Measurements from ENCODE around the gene ADAMTS18.

The ADAMTS18 gene

DNA sequence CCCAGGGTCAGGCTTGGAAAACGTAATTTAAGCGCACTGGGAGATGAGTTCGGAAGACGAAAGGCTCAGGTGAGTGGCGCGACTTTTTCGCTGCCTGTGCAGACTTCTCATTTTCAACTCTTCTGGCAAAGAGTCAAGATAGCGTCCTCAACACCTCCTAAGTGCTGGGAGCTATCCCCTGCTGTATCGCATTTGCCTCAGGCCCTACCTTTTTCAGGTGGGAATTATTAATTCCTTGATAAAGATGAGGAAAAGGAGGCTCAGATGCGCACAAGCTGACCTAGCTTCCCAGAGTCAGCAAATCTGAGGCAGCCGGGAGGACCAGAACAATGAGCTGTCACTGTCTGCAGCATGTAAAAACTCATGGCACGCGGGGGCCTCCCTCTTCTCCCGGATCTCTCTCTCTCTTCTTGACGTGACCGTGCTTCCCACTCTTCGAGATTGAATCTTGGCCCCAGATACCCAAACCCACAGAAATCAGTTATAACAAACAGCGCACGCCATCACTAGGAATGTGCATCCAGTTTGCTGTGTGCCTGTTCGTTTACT lies 512 bp upstream of the ADAMTS18 start:
- no peak for DNase-seq

DNA sequence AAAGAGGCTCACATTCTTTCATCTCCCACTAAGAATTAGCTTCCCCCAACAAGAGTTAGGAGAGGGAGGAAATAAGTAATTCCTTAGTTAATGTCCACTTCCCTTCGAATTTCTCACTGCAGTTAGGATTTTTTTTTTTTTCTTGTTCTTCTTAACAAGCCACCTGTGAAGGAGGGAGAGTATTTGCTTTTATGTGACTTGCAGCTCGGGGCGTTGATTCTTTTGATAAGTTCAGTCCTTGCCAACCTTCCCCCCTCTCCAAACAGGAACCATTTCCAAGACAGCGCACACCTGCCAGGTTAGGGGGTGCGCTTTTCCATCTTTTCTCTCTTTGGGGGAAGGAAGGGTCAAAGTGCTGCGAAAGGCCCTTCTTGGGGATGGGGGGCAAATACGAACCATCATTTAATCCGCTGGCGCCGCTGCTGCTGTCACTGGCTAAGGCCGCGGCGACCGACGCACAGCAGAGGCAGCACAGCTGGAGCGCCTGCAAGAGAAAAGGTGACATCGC lies 758 bp downstream of the ADAMTS18 start:
- DNase-seq = no peak

DNA sequence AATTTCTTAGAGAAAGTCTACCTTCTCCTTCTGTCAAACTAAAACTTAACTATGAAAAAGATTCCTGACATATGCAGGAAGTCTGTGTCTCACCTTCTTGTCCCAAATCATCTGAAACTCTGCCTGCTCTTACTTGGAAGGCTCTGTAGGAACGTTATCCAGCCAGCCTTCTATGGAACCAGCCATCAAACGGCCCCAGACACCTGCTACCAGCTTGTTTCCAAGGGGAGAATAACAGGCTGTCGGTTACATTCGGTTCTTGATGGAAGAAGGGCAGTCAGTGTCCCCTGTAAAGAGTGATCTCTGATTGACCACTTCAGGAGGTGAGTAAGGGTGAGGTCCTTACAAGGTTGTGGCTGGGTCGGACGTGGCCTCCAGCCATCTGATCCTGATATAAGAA lies 1.7 kb downstream of the ADAMTS18 start:
- DNase-seq = no peak

DNA sequence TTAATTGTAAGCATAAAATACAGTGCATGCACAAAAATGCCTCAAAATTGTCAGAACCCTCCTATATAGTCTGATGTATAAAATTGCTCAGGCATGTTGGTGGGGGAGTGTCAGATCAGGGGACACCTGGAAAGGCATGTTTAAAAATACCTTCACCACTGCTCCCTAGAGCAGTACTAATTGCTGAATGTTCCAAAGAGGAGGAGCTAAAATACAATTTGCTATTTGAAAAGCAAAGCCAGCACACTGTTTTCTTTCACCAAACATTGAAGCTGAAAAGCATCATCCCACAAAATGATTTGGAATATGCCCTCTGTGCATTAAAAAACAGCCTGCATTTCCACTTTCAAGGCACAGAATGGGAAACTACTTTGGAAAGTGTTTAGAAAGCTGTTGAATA lies 2.6 kb downstream of the ADAMTS18 start:
- DNase-seq = no peak

DNA sequence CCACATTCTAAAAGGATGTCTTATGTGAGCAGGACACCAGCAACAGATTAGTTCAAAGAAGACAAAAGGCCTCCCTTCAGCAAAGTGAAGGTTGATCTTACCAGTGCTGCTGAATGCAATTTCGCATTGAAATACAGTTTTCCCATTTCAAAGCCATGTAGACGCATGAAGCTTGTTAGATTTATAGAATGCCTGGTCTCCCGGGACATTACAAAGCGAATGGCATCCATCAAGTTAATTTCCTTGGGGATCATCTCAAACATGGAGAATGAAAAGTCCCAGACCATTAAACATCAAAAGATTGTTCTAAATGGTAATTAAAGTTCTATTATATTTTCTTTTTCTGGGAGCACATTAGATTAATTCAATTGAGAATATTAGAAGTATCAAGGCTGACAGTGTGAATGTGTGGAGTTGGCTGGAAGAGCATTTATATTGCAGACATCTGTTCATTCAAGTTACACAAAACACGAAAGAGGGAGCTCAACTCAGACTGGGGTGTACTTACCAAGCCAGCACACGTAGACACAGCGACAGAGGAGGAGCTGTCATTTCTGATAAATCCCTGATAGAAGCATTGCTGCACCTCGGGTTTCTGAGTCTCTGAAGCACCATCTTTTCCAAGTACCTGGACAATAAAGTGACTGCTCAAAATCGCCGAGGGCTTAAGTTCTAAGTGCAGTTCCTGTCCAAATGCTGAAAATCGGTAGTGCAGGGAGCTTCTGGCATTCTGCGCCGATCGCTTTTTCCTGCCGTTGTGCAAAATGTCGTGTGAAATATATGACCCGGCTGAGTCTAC lies 3.8 kb downstream of the ADAMTS18 start:
- no peak for DNase-seq

DNA sequence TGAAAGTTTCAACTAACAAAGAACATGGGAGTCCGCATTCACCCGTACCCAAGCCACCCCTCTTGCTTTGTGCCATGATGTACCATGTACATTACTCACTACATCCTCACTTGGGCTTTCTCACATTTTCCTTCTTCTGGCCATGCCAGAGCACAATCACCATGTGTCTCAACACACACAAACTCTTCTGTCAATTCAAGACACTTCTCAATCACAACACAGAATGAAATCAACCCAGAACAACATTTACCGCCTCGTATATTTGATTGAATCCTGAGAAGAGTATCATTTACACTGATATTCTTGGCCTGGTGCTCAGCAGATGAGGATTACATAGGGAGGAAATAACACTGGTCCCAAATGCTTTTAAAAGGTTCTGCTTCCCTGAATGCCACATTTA lies 4.5 kb downstream of the ADAMTS18 start:
- DNase-seq = no peak

DNA sequence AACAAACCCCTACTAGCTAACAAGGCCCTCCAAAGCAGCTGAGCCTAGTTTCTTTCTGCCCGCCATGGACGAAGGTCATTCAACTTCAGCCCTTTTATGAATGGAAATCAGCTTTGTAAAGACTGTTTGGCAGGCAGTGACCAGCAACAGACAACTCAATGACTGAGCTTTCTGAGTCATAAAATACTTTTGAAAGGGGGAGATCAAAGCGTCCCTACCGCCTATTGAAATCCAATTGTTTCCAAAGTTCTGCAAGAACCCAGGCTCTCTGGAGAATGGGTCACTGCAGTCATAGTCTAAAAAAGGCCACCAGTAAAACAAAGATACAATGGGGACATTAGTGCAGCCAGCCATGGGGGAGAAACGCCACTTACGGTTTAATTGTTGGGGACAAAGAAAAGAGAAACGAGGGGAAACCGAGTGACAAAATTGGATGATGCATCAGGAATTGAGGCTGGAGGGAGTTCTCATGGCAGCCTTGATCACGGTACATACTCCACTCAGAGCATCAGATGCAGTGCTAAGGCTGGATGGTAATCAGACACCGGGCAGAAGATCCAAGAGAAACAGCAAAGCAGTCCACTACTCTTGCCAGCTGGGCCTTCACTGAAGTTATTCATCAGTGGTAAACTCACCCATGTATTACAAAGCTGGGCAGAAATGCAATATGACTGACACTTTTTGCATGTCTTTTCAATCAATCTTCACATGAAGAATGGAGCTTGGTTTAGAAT lies 9.8 kb downstream of the ADAMTS18 start:
- DNase-seq = no peak

DNA sequence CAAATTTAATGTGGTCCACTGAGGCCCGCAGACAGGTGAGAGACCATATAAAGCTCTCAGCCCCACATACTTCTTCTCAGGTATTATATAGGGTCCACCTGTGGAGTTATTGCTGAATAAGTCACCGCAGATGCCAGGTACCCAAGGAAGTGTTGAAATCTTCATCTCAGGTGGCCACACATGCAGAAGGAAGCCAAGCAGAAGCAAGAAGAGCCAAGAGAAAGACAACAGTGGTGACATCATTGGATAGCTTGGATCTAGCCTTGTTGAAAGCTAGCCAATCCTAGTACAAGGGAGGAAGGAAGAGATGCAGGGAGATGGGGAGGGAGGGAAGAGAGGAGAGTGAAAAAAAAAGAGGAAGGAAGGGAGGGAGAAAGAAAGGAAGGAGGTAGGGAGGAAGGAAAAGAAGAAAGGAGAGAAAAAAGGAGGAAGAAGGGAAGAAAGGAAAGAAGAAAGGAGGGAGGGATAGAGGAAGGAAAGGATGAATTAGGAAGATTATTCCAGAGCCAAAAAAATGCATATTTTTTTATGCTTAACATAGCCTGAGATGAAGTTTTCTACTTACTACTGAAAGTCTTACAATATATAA lies 12.5 kb downstream of the ADAMTS18 start:
- DNase-seq = no peak

DNA sequence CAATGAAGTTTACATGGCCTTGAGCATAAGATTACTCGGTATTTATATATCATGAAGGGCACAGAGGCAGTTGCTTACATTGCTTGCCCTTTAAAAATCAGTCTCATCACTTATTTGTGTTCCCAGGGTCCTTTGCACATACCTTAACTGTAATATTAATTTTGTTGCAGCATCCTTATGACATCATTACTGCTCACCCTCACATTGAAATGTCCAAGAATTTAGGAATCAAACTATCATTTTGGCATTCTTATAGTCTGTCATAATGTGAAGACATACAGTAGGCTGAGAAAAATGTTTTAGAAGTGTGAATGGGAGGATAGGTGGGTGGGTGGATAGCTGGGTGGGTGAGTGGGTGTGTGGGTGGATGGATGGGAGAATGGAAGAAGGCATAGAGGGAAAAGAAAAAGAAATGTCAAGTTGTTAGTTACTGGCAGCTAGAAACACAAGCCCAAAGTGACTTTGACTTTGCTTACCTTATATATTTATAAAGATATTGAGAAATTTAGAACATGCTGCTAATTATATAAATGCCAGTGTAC lies 17.8 kb downstream of the ADAMTS18 start:
- no peak for DNase-seq

DNA sequence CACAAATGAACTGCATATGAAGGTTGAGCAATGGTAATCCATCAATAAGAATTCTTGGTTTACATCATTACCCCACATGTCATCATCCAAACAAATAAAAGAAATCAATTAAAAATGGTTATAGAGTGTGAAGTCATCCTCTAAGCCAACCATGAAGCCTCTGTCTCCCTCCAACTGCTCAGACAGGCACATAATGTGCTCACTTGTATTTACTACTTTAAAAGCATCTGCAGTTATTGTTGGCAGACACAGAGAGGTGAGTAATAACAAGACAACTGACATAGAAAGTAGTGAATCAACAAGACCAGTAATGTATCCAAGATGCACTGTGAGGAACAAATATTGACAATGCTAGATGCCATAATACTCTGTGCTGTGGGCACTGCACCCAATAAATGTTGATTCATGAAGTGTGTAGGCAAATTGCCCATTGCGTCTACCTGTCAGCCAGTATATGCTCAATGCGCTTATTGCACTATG lies 20.0 kb downstream of the ADAMTS18 start:
- DNase-seq = no peak

DNA sequence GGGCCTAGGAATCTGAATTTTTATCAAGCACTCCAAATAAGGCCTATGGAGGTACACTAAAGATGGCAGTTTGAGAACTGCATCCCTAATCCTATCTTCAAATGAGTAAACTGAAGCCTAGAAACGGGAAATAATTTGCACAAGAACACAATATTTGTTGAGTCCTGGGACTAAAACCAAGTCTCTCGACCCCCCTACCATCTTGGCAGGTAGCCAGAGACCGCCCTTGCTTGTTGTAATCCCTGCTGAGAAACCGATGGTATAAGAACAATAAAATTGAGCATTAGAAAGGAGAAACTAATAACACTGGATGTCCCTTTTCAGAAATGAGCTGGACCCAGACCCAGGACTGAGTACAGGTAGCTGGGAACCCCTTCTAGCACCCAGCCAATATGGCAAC lies 24.4 kb downstream of the ADAMTS18 start:
- DNase-seq = no peak

DNA sequence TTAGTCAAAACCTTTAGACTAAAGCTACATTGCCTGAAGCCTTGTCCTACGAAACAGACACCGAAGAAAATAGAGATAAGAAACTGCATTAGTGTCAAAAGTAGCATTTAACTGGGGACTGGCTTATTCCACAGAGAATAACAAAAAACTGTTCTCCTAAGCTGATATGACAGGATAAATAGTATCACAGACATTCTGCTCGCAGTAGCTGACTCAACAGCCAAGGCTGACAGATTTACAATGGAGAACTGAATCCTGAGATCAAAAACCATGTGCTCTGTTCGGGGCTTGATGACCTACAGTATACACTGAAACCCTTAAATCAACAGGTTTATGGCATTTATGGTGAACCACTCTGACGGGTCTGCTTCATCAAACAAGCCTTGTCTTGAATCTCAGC lies 25.5 kb downstream of the ADAMTS18 start:
- DNase-seq = no peak

DNA sequence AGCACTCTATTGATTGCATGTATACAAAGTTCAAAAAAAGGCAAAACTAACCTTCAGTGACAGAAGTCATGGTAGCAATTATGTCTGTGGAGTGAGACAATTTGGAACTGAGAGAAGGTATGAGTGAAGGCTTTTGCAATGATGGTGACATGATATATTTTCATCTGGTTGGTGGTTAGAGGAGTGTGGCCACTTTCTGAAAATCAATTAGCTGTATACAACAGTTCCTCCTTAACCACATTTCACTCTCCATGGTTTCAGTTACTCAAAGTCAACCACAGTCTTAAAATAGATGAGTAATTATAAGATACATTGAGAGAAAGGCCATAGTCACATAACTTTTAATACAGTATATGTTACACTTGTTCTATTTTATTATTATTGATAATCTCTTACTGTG lies 26.2 kb downstream of the ADAMTS18 start:
- DNase-seq = no peak

DNA sequence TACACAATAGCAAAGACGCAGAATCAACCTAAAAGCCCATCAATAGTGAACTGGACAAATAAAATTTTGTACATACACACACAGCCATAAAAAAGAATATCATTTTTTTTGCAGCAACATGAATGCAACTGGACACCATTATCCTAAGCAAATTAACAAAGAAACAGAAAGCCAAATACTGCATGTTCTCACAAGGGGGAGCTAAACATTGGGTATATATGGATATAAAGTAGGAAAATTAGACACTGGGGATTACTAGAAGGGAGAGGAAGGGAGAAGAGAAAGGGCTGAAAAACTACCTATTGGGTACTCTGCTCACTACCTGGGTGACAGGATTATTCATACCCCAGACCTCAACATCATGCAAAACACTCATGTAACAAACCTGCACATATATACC lies 28.2 kb downstream of the ADAMTS18 start:
- no peak for DNase-seq

DNA sequence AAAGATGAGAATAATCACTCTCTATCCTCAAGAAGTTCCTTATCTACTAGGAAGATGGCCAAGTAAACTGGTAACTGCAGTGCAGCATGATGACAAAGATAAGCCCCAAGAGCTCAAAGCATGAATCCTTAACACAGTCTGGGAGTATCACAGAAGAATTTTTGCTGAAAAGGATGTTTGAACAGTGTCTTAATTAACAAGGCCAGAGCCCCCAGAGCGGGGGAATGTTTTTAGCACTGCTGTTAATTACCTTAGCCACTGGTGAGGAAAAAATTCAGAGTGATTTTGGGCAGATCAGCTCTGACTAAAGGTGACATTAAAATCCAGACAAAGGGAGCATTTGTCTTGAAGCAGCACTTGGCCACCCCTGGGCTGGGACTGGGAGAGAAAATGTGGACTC lies 30.1 kb downstream of the ADAMTS18 start:
- no peak for DNase-seq

DNA sequence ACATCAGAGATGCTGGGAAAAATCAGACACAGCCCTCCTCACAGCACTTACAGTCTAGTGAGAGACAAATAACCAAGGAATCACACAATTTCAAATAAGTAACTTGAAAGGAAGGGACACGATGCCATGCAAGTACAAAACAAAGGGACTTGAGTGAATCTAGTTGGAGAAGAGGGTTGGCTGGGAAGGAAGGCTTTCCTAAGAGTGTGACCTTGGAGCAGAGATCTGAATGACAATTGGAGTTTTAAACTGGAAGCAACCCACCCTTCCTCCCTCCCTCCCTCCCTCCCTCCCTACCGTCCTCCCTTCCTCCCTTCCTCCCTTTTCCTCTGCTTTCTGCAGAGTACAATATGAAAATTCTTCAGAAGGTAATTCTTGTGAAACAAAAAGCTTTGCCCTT lies 31.1 kb downstream of the ADAMTS18 start:
- no peak for DNase-seq

DNA sequence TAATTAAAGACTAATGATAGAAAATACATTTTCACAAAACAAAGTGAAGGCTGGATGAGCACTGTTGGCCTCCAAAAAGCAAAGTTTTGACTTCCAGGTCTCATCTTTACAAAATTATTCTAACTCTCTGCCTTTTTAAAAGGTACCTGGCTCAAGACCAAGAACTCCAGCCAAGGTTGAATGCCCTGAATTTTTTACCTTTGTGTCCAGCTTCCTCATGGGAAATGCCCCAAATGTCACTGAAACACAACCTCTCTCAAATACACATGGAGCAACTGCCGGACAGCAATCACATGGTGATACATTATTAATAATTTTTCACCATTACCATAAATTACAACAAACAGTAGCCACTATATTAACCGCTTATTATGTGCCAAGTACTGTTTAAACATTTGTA lies 32.2 kb downstream of the ADAMTS18 start:
- DNase-seq = no peak

DNA sequence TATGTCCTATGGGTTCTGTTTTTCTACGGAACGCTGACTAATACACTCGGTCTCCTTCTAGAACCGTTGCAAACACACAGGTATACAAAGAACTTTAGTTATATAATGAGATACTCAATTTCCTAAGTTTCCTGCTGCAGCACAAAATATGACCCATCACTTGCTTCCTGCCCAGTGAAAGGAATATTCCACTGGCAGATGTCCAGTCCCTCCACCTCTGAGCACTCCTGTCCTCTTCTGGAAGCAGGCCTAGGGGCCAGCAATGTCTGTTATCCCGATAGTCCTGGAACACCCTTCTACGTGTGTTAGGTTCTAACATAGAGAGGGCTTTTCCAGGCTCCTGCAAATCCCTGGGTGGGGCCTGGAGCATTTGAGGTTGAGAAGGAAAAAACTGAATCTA lies 32.7 kb downstream of the ADAMTS18 start:
- no peak for DNase-seq

DNA sequence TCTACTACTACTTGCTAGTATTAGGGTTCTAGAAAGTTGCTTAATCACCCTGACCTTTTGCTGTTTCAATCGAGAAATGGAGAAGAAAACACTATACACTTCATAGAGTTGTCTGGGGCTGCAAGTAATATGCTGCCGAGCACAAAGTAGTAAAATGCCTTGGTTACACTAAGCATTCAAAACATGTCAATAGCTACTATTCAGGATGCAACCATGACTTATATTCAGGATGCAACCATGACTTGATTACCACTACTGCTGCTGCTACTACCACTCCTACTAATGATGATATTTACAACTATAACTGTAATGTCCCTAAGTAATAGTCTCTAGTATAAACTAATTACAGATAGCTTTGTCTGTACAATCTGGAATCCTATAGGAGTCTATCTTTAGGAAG lies 35.3 kb downstream of the ADAMTS18 start:
- no peak for DNase-seq

DNA sequence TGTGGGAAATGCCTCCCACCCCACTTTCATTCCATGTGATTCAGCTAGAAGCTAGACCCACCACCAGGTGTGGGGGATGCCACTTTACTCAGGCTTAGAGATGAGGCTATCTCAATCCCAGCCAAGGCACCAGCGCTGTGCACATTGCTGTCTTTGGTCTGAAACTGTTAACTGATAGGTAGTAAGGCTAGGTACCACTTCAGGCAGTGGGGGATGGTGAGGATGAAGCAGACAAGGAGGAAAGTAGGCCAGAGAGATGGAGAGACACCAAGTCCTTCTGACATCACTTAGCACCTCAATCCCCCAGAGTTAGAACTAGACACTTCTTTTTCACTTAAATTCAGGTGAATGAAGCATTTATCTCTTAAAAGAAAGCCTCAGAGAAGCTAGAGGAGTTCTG lies 35.8 kb downstream of the ADAMTS18 start:
- no peak for DNase-seq

DNA sequence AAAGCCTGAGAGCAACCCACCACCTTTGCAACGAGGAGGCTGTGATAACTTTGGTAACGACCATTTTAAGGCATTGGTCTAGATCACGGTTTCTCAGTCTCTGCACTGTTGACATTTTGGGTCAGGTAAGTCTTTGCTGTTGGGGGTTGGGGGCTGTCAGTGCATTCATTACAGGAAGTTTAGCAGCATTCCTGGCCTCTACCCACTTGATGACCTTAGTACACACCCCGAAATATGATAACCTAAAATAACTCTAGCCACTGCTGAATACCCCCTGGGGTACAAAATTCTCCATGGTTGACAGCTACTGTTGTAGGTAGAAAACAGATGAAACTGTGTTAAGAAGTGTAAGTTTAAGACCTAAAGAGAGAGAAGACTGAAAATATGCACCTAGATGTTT lies 36.3 kb downstream of the ADAMTS18 start:
- DNase-seq = no peak

DNA sequence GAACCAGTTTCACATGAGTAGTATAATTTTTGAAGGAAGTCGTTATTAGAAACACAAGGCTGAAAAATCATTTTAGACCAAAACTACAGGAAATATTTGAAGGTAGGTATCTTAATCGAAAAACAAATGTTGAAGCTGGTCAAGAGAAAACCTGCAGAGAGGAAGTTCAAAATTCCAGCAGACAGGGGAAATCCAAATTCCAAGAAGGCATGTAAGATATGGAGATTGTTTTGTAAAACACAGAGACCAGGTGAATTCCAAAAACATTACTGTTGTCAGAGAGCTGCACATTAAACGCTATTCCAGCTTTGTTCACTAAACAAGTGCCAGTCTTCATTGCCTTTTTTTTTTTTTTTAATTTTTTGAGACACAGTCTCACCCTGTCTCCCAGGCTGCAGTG lies 38.4 kb downstream of the ADAMTS18 start:
- DNase-seq = no peak

DNA sequence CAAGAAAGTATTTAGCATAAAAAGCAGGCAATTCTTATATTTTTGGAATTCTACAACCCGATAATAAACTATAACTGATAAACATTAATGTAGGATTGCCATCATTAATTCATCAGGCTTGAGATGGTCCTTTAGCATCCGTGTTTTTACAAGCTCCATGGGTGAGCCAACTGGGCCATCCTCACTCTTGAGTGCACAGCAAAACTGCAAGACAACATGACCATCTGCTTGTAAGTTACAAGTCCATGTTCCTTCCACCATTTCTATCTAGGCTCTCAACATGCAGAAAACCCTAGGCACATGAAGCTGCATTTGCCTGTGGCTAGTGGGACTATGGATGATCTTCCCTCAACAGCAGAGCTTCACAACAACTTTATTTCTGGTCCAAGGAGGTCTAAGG lies 40.1 kb downstream of the ADAMTS18 start:
- no peak for DNase-seq

Data from central memory CD4-positive, alpha-beta T cell (primary cell).